Panc1 (cell line): ENCODE results near the gene NTN5. TPM values are rescaled to one million over a fixed set of nuclear protein-coding genes. Genes with fewer than 3 reads are reported as not detected.
A peak's percentile ranks its signal among the peaks of the same experiment; 100 is the strongest.

ENCODE experiments used
- ATAC-seq: fragments of 200-7000 bp; cut with Tn5 transposase; 2 replicates; pipeline ENCODE4 v1.9.1; 2020; ENCODE audit warnings: mild to moderate bottlenecking, moderate library complexity
- BruUV-seq: library from RNA; stranded (reverse); fragments of 400-500 nt; replicated peaks from 2 replicates; lab custom pipeline; 2021; lab: Mats Ljungman, UMichigan
- CTCF ChIA-PET: fragments of 300-600 bp; sonication (Branson Sonifier 250); formaldehyde crosslinking; loops from one replicate; lab custom pipeline; 2022; ENCODE audit warnings: antibody characterized with exemption; lab: Charles Lee
- POLR2A ChIA-PET: fragments of 300-600 bp; sonication (Branson Sonifier 250); formaldehyde crosslinking; loops from one replicate; lab custom pipeline; 2022; ENCODE audit warnings: antibody characterized with exemption; lab: Charles Lee
- DNase-seq: peaks from one replicate; pipeline ENCODE4 v3.0.0-alpha.2; 2010; ENCODE audit warnings: low read depth, low spot score
- H3K27ac ChIP-seq: 2 replicates; pipeline ENCODE4 v1.5.1; 2011; ENCODE audit warnings: mild to moderate bottlenecking, low read length, inconsistent platforms
- H3K27me3 ChIP-seq: fragments of 200-500 bp; sonication (Bioruptor generic); 2 replicates; pipeline ENCODE4 v1.6.0; 2014; ENCODE audit warnings: low read length, inconsistent platforms; ENCODE audit not compliant: control insufficient read depth, insufficient read depth
- H3K36me3 ChIP-seq: fragments of 200-500 bp; sonication (Bioruptor generic); 2 replicates; pipeline ENCODE4 v1.5.1; 2014; ENCODE audit warnings: inconsistent platforms, mild to moderate bottlenecking, low read length, moderate library complexity; ENCODE audit not compliant: control insufficient read depth, insufficient read depth
- H3K4me1 ChIP-seq: 2 replicates; pipeline ENCODE4 v1.5.1; 2011; ENCODE audit warnings: inconsistent platforms, mild to moderate bottlenecking, low read length, moderate library complexity; ENCODE audit not compliant: control insufficient read depth, insufficient read depth
- H3K4me3 ChIP-seq, 2 experiments: 2 replicates each; pipeline ENCODE4 v1.5.1; 2011 to 2012; ENCODE audit warnings: low read depth in 2 of 2, low read length in 2 of 2, mild to moderate bottlenecking in 2 of 2, inconsistent platforms in 1 of 2, moderate library complexity in 1 of 2
- H3K9me3 ChIP-seq: fragments of 200-500 bp; sonication (Bioruptor generic); 2 replicates; pipeline ENCODE4 v1.5.1; 2014; ENCODE audit warnings: low read depth, mild to moderate bottlenecking, inconsistent platforms, low read length, moderate library complexity; ENCODE audit not compliant: control insufficient read depth, insufficient read depth
- CTCF ChIP-seq: fragments of 450-650 bp; IDR thresholded peaks from 2 replicates; pipeline ENCODE4 v1.5.1; 2017; ENCODE audit warnings: mild to moderate bottlenecking
- POLR2AphosphoS5 ChIP-seq: IDR thresholded peaks from 2 replicates; pipeline ENCODE4 v1.6.1; 2012; ENCODE audit warnings: mild to moderate bottlenecking, low read depth, low read length, moderate library complexity
- REST ChIP-seq, 2 experiments: IDR thresholded peaks; 2 replicates each; pipeline ENCODE4 v1.6.1; 2011 to 2012; ENCODE audit warnings: low read depth in 2 of 2, control low read depth in 1 of 2, low read length in 1 of 2, mild to moderate bottlenecking in 1 of 2, moderate library complexity in 1 of 2; ENCODE audit not compliant: insufficient read depth in 1 of 2
- SIN3A ChIP-seq: IDR thresholded peaks from 2 replicates; pipeline ENCODE4 v1.6.1; 2012; ENCODE audit warnings: low read depth, mild to moderate bottlenecking, low read length, moderate library complexity, borderline replicate concordance; ENCODE audit not compliant: insufficient read depth
- TCF7L2 ChIP-seq: IDR thresholded peaks from 2 replicates; pipeline ENCODE4 v1.6.1; 2011; ENCODE audit warnings: mild to moderate bottlenecking, low read depth, low read length, inconsistent platforms
- in situ Hi-C: cut with HindIII; loops from 2 replicates; pipeline ENCODE4 v1.10.0; 2016; ENCODE audit warnings: low sequenced_read_pairs, low pct_unique_long_range_greater_than_20kb
- intact Hi-C: fragments of 100-400 bp; cut with micrococcal nuclease; formaldehyde crosslinking; loops from one replicate; pipeline ENCODE4 v1.10.0; 2022; ENCODE audit not compliant: unreplicated experiment
- total RNA-seq: library from RNA; stranded (reverse); gene quantifications from one replicate; pipeline ENCODE4 v1.2.1, GENCODE V29; 2021; ENCODE audit not compliant: unreplicated experiment

The NTN5 gene
- total RNA-seq, 1 experiment from 2014 or later: 0.23 TPM

GRCh38 chr19:48617146-48617937 is 55.5 kb downstream of the NTN5 start:
- ChIA-PET CTCF (no interaction called here), POLR2A (no interaction called here)
- intact Hi-C loops: no loop called here
- no peaks in the 10 kb centered on the region for H3K27me3 ChIP-seq
- peaks cover 11% of the 10 kb centered on the region for H3K36me3 ChIP-seq
- H3K4me3 ChIP-seq: peak overlapping the region; percentile 96 to 99
- no peaks in the 10 kb centered on the region for H3K9me3 ChIP-seq
- BruUV-seq: no TSS peak
- H3K27ac ChIP-seq: peak overlapping the region; percentile 94
- no peak for DNase-seq
- no peak for TF ChIP-seq TCF7L2
- no peak for TF ChIP-seq POLR2AphosphoS5
- no peak for TF ChIP-seq REST (IDR thresholded peaks at IDR 0.05; ENCODE audit: insufficient read depth in 1 of 2, low read depth in 2 of 2, low read length in 1 of 2)
- no peak for TF ChIP-seq SIN3A
- no peak for TF ChIP-seq CTCF
- in situ Hi-C loops: no loop called here
- peaks cover 35% of the 10 kb centered on the region for H3K4me1 ChIP-seq
- no peak for ATAC-seq

- ChIA-PET POLR2A (no interaction called here), CTCF (no interaction called here)
- Histone ChIP-seq H3K9me3 (no peaks in the 10 kb centered on the region), H3K27ac (no peak overlapping the region; the same call in 1 of the 2 replicates), H3K4me3 (peak overlapping the region; percentile 96 to 99), H3K36me3 (peaks cover 11% of the 10 kb centered on the region), H3K4me1 (peaks cover 35% of the 10 kb centered on the region), H3K27me3 (no peaks in the 10 kb centered on the region)
- in situ Hi-C loops: no loop called here
- intact Hi-C loops: no loop called here
- no peak for ATAC-seq
- BruUV-seq: no TSS peak
- TF ChIP-seq REST (IDR thresholded peaks at IDR 0.05; ENCODE audit: insufficient read depth in 1 of 2, low read depth in 2 of 2, low read length in 1 of 2) (no peak), POLR2AphosphoS5 (no peak), CTCF (no peak), SIN3A (no peak), TCF7L2 (no peak)
- no peak for DNase-seq
Observed at GRCh38 chr19:48616491-48617056, 56.2 kb downstream of the NTN5 start.
